ENCODE measurements around the gene KCTD20.

- TF ChIP-seq, protein P1, sequence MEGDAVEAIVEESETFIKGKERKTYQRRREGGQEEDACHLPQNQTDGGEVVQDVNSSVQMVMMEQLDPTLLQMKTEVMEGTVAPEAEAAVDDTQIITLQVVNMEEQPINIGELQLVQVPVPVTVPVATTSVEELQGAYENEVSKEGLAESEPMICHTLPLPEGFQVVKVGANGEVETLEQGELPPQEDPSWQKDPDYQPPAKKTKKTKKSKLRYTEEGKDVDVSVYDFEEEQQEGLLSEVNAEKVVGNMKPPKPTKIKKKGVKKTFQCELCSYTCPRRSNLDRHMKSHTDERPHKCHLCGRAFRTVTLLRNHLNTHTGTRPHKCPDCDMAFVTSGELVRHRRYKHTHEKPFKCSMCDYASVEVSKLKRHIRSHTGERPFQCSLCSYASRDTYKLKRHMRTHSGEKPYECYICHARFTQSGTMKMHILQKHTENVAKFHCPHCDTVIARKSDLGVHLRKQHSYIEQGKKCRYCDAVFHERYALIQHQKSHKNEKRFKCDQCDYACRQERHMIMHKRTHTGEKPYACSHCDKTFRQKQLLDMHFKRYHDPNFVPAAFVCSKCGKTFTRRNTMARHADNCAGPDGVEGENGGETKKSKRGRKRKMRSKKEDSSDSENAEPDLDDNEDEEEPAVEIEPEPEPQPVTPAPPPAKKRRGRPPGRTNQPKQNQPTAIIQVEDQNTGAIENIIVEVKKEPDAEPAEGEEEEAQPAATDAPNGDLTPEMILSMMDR (IDR thresholded peaks at IDR 0.05; ENCODE audit: low read depth, low read length) = no peak
- TF ChIP-seq POLR2A (IDR thresholded peaks at IDR 0.05; ENCODE audit: extremely low read depth, insufficient read length) = no peak
These were observed 16.2 kb upstream of the KCTD20 start for GRCh38 chr6:36426622-36427021.
